HCT116 (cell line): ENCODE measurements around the gene DAGLB. TPM values are rescaled to one million over a fixed set of nuclear protein-coding genes. Genes with fewer than 3 reads are reported as not detected.

Experiments
- ATAC-seq: fragments of 200-7000 bp; cut with Tn5 transposase; 2 replicates; pipeline ENCODE4 v1.9.1; 2020; ENCODE audit warnings: mild to moderate bottlenecking, moderate library complexity
- BruUV-seq: library from RNA; stranded (reverse); fragments of 400-500 nt; replicated peaks from 2 replicates; lab custom pipeline; 2021; lab: Mats Ljungman, UMichigan
- CTCF ChIA-PET: fragments of 300-600 bp; sonication (Branson Sonifier 250); formaldehyde crosslinking; loops from one replicate; lab custom pipeline; 2021; ENCODE audit warnings: antibody characterized with exemption; lab: Charles Lee
- POLR2A ChIA-PET: fragments of 300-600, 350-600 bp; sonication (Branson Sonifier 250); formaldehyde crosslinking; loops from one replicate; lab custom pipeline; 2021; ENCODE audit warnings: antibody characterized with exemption; lab: Charles Lee
- RAD21 ChIA-PET, 2 experiments: fragments of 300-600 bp; sonication (Branson Sonifier 250); formaldehyde crosslinking; loops; one replicate each; lab custom pipeline; 2023; ENCODE audit warnings: low total read pairs in 2 of 2; ENCODE audit not compliant: uncharacterized antibody in 2 of 2, unreplicated experiment in 2 of 2, low non-redundant PET in 1 of 2; lab: Charles Lee
- DNase-seq: peaks from one replicate; pipeline ENCODE4 v3.0.0-alpha.2; 2010; ENCODE audit warnings: low read depth, low spot score
- H2AFZ ChIP-seq: fragments of 200-600 bp; shearing (Covaris generic), sonication (generic); 2 replicates; pipeline ENCODE4 v1.6.1; 2017; ENCODE audit warnings: low read depth, mixed run types, mixed read lengths, antibody characterized with exemption, low read length; ENCODE audit not compliant: poor library complexity, severe bottlenecking
- H3K27ac ChIP-seq: 2 replicates; pipeline ENCODE4 v1.5.1; 2012; ENCODE audit warnings: low read depth, low read length
- H3K27me3 ChIP-seq: fragments of 200-600 bp; sonication (generic); 2 replicates; pipeline ENCODE4 v1.6.1; 2016; ENCODE audit warnings: mixed run types, low read length, mixed read lengths; ENCODE audit not compliant: insufficient read depth
- H3K36me3 ChIP-seq, 2 experiments: fragments of 200-500 bp in 1 of 2; fragments of 200-600 bp in 1 of 2; sonication (Bioruptor generic) in 1 of 2; sonication (generic) in 1 of 2; 2 replicates each; pipeline versions ENCODE4 v1.5.1 to v1.6.1; 2014 to 2016; ENCODE audit warnings: low read length in 2 of 2, inconsistent platforms in 1 of 2, mixed read lengths in 1 of 2, mixed run types in 1 of 2; ENCODE audit not compliant: insufficient read depth in 2 of 2, control insufficient read depth in 1 of 2
- H3K4me1 ChIP-seq, 2 experiments: fragments of 200-600 bp in 1 of 2; sonication (generic) in 1 of 2; 2 replicates each; pipeline versions ENCODE4 v1.5.1 to v1.6.1; 2012 to 2017; ENCODE audit warnings: low read length in 2 of 2, inconsistent platforms in 1 of 2, mild to moderate bottlenecking in 1 of 2, mixed read lengths in 1 of 2, mixed run types in 1 of 2, moderate library complexity in 1 of 2; ENCODE audit not compliant: insufficient read depth in 2 of 2, control insufficient read depth in 1 of 2
- H3K4me2 ChIP-seq: fragments of 200-600 bp; sonication (generic); 2 replicates; pipeline ENCODE4 v1.6.1; 2017; ENCODE audit warnings: mixed run types, low read length, mixed read lengths
- H3K4me3 ChIP-seq, 2 experiments: fragments of 200-600 bp in 1 of 2; sonication (generic) in 1 of 2; replicated peaks in 1 of 2; 2 replicates each; pipeline ENCODE4 v1.5.1; 2011 to 2016; ENCODE audit warnings: low read length in 2 of 2, control low read depth in 1 of 2, low read depth in 1 of 2, mild to moderate bottlenecking in 1 of 2, mixed read lengths in 1 of 2, mixed run types in 1 of 2
- H3K79me2 ChIP-seq: fragments of 200-600 bp; sonication (generic); 2 replicates; pipeline ENCODE4 v1.6.1; 2017; ENCODE audit warnings: mild to moderate bottlenecking, mixed run types, low read length, moderate library complexity, mixed read lengths; ENCODE audit not compliant: insufficient read depth
- H3K9ac ChIP-seq: fragments of 200-600 bp; sonication (generic); 2 replicates; pipeline ENCODE4 v1.6.1; 2016; ENCODE audit warnings: low read length, mixed read lengths
- H3K9me2 ChIP-seq: fragments of 200-600 bp; sonication (generic), shearing (Covaris generic); 2 replicates; pipeline ENCODE4 v1.6.1; 2017; ENCODE audit warnings: mixed run types, mild to moderate bottlenecking, moderate library complexity; ENCODE audit not compliant: insufficient read depth
- H3K9me3 ChIP-seq, 2 experiments: fragments of 200-500 bp in 1 of 2; fragments of 200-600 bp in 1 of 2; sonication (Bioruptor generic) in 1 of 2; sonication (generic) in 1 of 2; 2 replicates each; pipeline ENCODE4 v1.6.1; 2014 to 2017; ENCODE audit warnings: low read length in 2 of 2, mixed read lengths in 2 of 2, inconsistent platforms in 1 of 2, low read depth in 1 of 2, mild to moderate bottlenecking in 1 of 2, mixed run types in 1 of 2, moderate library complexity in 1 of 2; ENCODE audit not compliant: control insufficient read depth in 1 of 2, insufficient read depth in 1 of 2
- H4K20me1 ChIP-seq: fragments of 200-600 bp; sonication (generic), shearing (Covaris generic); 2 replicates; pipeline ENCODE4 v1.6.1; 2017; ENCODE audit warnings: mixed run types, mild to moderate bottlenecking, moderate library complexity; ENCODE audit not compliant: insufficient read depth
- CBX3 ChIP-seq: IDR thresholded peaks from 2 replicates; pipeline ENCODE4 v1.6.1; 2012; ENCODE audit warnings: low read depth
- CEBPB ChIP-seq: IDR thresholded peaks from 2 replicates; pipeline ENCODE4 v1.6.1; 2012; ENCODE audit warnings: low read depth
- EGR1 ChIP-seq: IDR thresholded peaks from 2 replicates; pipeline ENCODE4 v1.6.1; 2012; ENCODE audit warnings: low read depth
- ELF1 ChIP-seq: IDR thresholded peaks from 2 replicates; pipeline ENCODE4 v1.6.1; 2012; ENCODE audit warnings: low read depth, borderline replicate concordance
- EZH2 ChIP-seq: fragments of 200-600 bp; sonication (generic); IDR thresholded peaks from 2 replicates; pipeline ENCODE4 v1.6.1; 2017; ENCODE audit warnings: antibody characterized with exemption, mixed run types
- EZH2phosphoT487 ChIP-seq: fragments of 200-600 bp; IDR thresholded peaks from 2 replicates; pipeline ENCODE4 v1.6.1; 2018; ENCODE audit warnings: antibody characterized with exemption, borderline replicate concordance
- FOSL1 ChIP-seq: IDR thresholded peaks from 2 replicates; pipeline ENCODE4 v1.6.1; 2012; ENCODE audit warnings: low read depth
- JUND ChIP-seq: IDR thresholded peaks from 2 replicates; pipeline ENCODE4 v1.6.1; 2012
- MAX ChIP-seq: IDR thresholded peaks from 2 replicates; pipeline ENCODE4 v1.6.1; 2012
- POLR2A ChIP-seq: IDR thresholded peaks from 2 replicates; pipeline ENCODE4 v1.7.0; 2011; ENCODE audit warnings: borderline replicate concordance; ENCODE audit not compliant: insufficient read depth, insufficient read length; ENCODE audit errors: extremely low read depth
- POLR2AphosphoS5 ChIP-seq: IDR thresholded peaks from 2 replicates; pipeline ENCODE4 v1.6.1; 2011; ENCODE audit warnings: mild to moderate bottlenecking, low read depth, low read length, moderate library complexity
- RAD21 ChIP-seq: IDR thresholded peaks from 2 replicates; pipeline ENCODE4 v1.6.1; 2012; ENCODE audit warnings: low read depth, mild to moderate bottlenecking
- SIN3A ChIP-seq: IDR thresholded peaks from 2 replicates; pipeline ENCODE4 v1.6.1; 2012; ENCODE audit warnings: low read depth
- SP1 ChIP-seq: IDR thresholded peaks from 2 replicates; pipeline ENCODE4 v1.6.1; 2012; ENCODE audit warnings: low read depth
- YY1 ChIP-seq: IDR thresholded peaks from 2 replicates; pipeline ENCODE4 v1.6.1; 2011; ENCODE audit warnings: low read length, low read depth, moderate library complexity, mild to moderate bottlenecking; ENCODE audit not compliant: insufficient replicate concordance; ENCODE audit errors: extremely low read depth
- ZFX ChIP-seq: fragments of 450-650 bp; IDR thresholded peaks from 2 replicates; pipeline ENCODE4 v1.6.1; 2017
- ZNF274 ChIP-seq: fragments of 200-500 bp; sonication (Bioruptor generic); IDR thresholded peaks from 2 replicates; pipeline ENCODE4 v1.6.1; 2014; ENCODE audit warnings: mild to moderate bottlenecking, low read depth, low read length, inconsistent platforms
- intact Hi-C: fragments of 100-400 bp; cut with micrococcal nuclease; formaldehyde crosslinking; loops from 2 replicates; pipeline ENCODE4 v1.10.0; 2022
- total RNA-seq: library from RNA; stranded (reverse); gene quantifications from one replicate; pipeline ENCODE4 v1.2.1, GENCODE V29; 2021; ENCODE audit not compliant: unreplicated experiment
- TF ChIP-seq, protein P1 (sequence below): IDR thresholded peaks from 2 replicates; pipeline ENCODE4 v1.6.1; 2012
- TF ChIP-seq, protein P2 (sequence below): IDR thresholded peaks from 2 replicates; pipeline ENCODE4 v1.6.1; 2012; ENCODE audit warnings: low read depth

DAGLB gene
- total RNA-seq, 1 experiment from 2014 or later, result 30.2 TPM

- Histone ChIP-seq H4K20me1 (no peaks in the 10 kb centered on the region), H3K9me2 (no peaks in the 10 kb centered on the region), H3K27ac (no peak overlapping the region), H2AFZ (no peak overlapping the region), H3K79me2 (peaks cover 13% of the 10 kb centered on the region; the same call in 1 of the 2 replicates), H3K4me3 (no peak overlapping the region), H3K9me3 (peaks cover 7 to 22% of the 10 kb centered on the region in 2 experiments; a peak in 2 of 4 replicates), H3K36me3 (peaks cover 21 to 60% of the 10 kb centered on the region in 2 experiments), H3K27me3 (no peaks in the 10 kb centered on the region), H3K4me2 (no peak overlapping the region), H3K4me1 (no peaks in the 10 kb centered on the region), H3K9ac (no peak overlapping the region)
- TF ChIP-seq, protein P1, sequence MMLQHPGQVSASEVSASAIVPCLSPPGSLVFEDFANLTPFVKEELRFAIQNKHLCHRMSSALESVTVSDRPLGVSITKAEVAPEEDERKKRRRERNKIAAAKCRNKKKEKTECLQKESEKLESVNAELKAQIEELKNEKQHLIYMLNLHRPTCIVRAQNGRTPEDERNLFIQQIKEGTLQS, result no peak
- TF ChIP-seq EZH2phosphoT487, result no peak
- no peak for TF ChIP-seq EGR1
- TF ChIP-seq RAD21, result no peak
- RAD21 ChIA-PET, result no interaction called here
- CTCF ChIA-PET, result no interaction called here
- POLR2A ChIA-PET, result no interaction called here
- BruUV-seq, result no TSS peak
- intact Hi-C loops, result no loop called here
- no peak for ATAC-seq
- no peak for DNase-seq
Measured at GRCh38 chr7:6419310-6419773, 28.4 kb downstream of the DAGLB start.

DNA sequence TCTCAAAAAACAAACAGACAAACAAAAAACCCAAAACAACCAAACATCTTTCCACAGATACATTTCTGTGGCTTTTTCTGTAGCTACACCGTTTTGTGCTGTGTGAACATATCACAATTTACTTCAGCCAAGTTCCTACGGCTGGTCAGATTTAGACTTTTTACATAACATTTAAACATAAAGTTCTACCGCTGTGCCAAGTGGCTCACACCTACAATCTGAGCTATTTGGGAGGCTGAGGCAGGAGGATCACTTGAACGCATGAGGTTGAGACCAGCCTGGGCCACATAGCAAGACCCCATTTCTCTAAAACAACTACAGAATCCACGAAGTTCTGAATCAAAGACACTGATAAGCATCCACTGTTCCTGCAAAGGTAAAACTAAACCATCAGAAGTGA lies 30.3 kb downstream of the DAGLB start:
- intact Hi-C loops, result no loop called here

More for the DNA sequence above, 30.3 kb downstream of the DAGLB start:
- Histone ChIP-seq H3K36me3 (peaks cover 27 to 44% of the 10 kb centered on the region in 2 experiments), H3K27ac (no peak overlapping the region), H3K4me1 (no peaks in the 10 kb centered on the region), H3K9ac (no peak overlapping the region), H3K9me2 (no peaks in the 10 kb centered on the region), H3K79me2 (peaks cover 7% of the 10 kb centered on the region; the same call in 1 of the 2 replicates), H3K4me2 (no peak overlapping the region), H3K27me3 (no peaks in the 10 kb centered on the region), H2AFZ (no peak overlapping the region), H3K9me3 (peaks cover 7 to 16% of the 10 kb centered on the region in 2 experiments; a peak in 2 of 4 replicates), H4K20me1 (no peaks in the 10 kb centered on the region), H3K4me3 (no peak overlapping the region)
- RAD21 ChIA-PET, result no interaction called here
- CTCF ChIA-PET, result no interaction called here
- ATAC-seq (no peak), DNase-seq (no peak)
- POLR2A ChIA-PET, result no interaction called here
- BruUV-seq, result no TSS peak
- no peak for TF ChIP-seq JUND
- TF ChIP-seq CBX3, result no peak
- no peak for TF ChIP-seq MAX
- no peak for TF ChIP-seq FOSL1
- TF ChIP-seq SIN3A, result no peak
- TF ChIP-seq, protein P2, sequence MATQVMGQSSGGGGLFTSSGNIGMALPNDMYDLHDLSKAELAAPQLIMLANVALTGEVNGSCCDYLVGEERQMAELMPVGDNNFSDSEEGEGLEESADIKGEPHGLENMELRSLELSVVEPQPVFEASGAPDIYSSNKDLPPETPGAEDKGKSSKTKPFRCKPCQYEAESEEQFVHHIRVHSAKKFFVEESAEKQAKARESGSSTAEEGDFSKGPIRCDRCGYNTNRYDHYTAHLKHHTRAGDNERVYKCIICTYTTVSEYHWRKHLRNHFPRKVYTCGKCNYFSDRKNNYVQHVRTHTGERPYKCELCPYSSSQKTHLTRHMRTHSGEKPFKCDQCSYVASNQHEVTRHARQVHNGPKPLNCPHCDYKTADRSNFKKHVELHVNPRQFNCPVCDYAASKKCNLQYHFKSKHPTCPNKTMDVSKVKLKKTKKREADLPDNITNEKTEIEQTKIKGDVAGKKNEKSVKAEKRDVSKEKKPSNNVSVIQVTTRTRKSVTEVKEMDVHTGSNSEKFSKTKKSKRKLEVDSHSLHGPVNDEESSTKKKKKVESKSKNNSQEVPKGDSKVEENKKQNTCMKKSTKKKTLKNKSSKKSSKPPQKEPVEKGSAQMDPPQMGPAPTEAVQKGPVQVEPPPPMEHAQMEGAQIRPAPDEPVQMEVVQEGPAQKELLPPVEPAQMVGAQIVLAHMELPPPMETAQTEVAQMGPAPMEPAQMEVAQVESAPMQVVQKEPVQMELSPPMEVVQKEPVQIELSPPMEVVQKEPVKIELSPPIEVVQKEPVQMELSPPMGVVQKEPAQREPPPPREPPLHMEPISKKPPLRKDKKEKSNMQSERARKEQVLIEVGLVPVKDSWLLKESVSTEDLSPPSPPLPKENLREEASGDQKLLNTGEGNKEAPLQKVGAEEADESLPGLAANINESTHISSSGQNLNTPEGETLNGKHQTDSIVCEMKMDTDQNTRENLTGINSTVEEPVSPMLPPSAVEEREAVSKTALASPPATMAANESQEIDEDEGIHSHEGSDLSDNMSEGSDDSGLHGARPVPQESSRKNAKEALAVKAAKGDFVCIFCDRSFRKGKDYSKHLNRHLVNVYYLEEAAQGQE, result no peak
- no peak for TF ChIP-seq CEBPB
- no peak for TF ChIP-seq RAD21
- TF ChIP-seq ELF1, result no peak
- TF ChIP-seq, protein P1, result no peak
- TF ChIP-seq YY1, result no peak
- no peak for TF ChIP-seq ZFX
- no peak for TF ChIP-seq EGR1
- TF ChIP-seq POLR2AphosphoS5, result no peak
- no peak for TF ChIP-seq SP1
- TF ChIP-seq EZH2phosphoT487, result no peak
- no peak for TF ChIP-seq POLR2A
- TF ChIP-seq ZNF274, result no peak
- TF ChIP-seq EZH2, result no peak
